T-helper 2 cell treated with Interferon-gamma antibody and Interleukin-4, amounts not matched to agents 5 μg/mL and 100 μg/mL, for 36 hours (primary cell): Measurements from ENCODE around the gene HPS5.

Source experiments
- DNase-seq: peaks from one replicate; pipeline ENCODE4 v3.0.0; 2021; ENCODE audit warnings: low spot score
- H3K27ac Mint-ChIP-seq: one replicate; pipeline ENCODE4 v1.8.0; 2021; ENCODE audit warnings: mild to moderate bottlenecking, mixed read lengths
- H3K27me3 Mint-ChIP-seq: one replicate; pipeline ENCODE4 v1.8.0; 2021; ENCODE audit warnings: low read depth, mixed read lengths
- H3K36me3 Mint-ChIP-seq: one replicate; pipeline ENCODE4 v1.8.0; 2021; ENCODE audit warnings: low read depth, mixed read lengths
- H3K4me1 Mint-ChIP-seq: one replicate; pipeline ENCODE4 v1.8.0; 2021; ENCODE audit warnings: low read depth, mixed read lengths
- H3K4me3 Mint-ChIP-seq: one replicate; pipeline ENCODE4 v1.8.0; 2022; ENCODE audit warnings: mild to moderate bottlenecking, moderate library complexity, mixed read lengths
- H3K9me3 Mint-ChIP-seq: one replicate; pipeline ENCODE4 v1.8.0; 2021; ENCODE audit warnings: mixed read lengths

The HPS5 gene

DNA sequence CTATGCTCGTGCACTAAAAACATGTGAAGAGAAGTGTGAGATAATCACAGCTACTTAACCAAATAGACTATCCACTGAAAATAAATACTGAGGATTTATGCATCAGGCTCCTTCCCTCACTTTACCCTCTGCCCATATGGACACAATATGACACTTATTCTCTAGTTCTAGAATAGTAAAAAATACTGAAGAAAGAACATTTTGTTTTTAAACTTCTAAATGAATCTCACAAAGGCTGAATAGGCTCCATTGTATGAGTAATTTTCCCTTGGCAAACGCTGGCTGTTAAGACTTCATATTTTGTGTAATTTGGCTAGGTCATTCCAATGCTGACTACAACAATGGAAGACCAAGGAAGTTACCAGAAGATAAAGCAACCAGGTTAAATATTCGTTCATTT, 9.9 kb downstream of the HPS5 start:
- no peaks in the 10 kb centered on the region for H3K27me3 Mint-ChIP-seq
- H3K4me3 Mint-ChIP-seq, result no peak overlapping the region
- no peak overlapping the region for H3K27ac Mint-ChIP-seq
- no peak for DNase-seq
- H3K4me1 Mint-ChIP-seq, result peaks cover 5% of the 10 kb centered on the region
- peaks cover 38% of the 10 kb centered on the region for H3K36me3 Mint-ChIP-seq
- H3K9me3 Mint-ChIP-seq, result no peaks in the 10 kb centered on the region

DNA sequence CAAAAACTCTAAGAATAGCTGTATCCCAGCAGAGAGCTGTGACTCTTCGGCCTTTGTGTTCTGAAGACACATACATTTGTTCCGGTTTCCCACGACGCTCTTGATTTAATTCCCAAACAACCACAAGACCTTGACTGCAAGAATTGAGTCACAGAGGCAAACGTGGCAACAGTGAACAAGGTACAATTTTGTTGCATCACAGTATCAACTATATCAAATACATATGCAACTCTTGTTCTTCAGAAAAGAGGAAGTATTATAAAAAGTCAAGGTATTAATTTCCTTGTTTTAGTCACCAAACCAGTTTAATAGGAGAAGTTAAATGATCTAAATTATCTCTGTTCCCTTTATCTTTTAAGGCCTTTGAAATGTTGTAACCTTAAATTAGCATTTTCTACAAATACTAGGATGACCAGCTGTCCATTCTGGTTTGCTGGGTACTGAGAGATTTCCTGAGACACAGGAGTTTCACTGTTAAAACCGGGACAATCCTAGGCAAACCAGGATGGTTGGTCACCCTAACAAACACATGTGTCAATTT, 11.1 kb downstream of the HPS5 start:
- H3K27me3 Mint-ChIP-seq, result no peaks in the 10 kb centered on the region
- no peaks in the 10 kb centered on the region for H3K9me3 Mint-ChIP-seq
- peaks cover 48% of the 10 kb centered on the region for H3K36me3 Mint-ChIP-seq
- H3K4me3 Mint-ChIP-seq, result no peak overlapping the region
- peaks cover 5% of the 10 kb centered on the region for H3K4me1 Mint-ChIP-seq
- H3K27ac Mint-ChIP-seq, result no peak overlapping the region
- DNase-seq, result no peak

DNA sequence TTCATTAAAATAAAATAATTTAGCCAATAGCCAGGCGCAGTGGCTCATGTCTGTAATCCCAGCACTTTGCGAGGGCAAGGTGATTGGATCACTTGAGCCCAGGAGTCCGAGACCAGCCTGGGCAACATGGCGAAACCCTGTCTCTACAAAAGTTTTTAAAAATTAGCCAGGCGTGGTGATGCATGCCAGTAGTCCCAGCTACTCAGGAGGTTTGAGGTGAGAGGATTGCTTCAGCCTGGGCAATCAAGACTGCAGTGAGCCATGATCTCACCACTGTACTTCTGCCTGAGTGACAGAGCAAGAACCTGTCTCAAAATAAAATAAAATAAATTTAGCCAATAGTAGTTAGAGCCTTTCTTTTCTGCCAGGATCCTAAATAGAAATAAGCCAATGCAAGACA, 12.2 kb downstream of the HPS5 start:
- Mint-ChIP-seq H3K36me3 (peaks cover 54% of the 10 kb centered on the region), H3K9me3 (no peaks in the 10 kb centered on the region), H3K4me3 (no peak overlapping the region), H3K27me3 (no peaks in the 10 kb centered on the region), H3K27ac (no peak overlapping the region), H3K4me1 (peaks cover 5% of the 10 kb centered on the region)
- DNase-seq, result no peak

DNA sequence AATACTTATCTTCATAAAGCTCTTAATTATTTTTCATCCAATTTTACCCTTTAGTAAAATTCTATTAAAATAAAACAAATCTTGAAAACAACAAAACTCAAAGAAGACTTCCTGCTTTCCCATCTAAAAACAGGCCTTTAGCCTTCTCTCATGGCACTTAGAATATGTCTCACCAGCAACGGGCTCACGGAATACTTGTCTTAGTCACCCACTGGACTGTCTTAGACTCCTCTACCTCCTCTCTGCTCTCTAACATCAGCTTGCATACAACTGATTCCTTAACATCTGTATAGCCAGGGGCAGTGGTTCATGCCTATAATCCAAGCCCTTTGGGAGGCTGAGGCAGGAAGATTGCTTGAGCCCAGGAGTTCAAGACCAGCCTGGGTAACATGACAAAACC, 13.7 kb downstream of the HPS5 start:
- DNase-seq, result no peak
- peaks cover 59% of the 10 kb centered on the region for H3K36me3 Mint-ChIP-seq
- no peaks in the 10 kb centered on the region for H3K9me3 Mint-ChIP-seq

DNA sequence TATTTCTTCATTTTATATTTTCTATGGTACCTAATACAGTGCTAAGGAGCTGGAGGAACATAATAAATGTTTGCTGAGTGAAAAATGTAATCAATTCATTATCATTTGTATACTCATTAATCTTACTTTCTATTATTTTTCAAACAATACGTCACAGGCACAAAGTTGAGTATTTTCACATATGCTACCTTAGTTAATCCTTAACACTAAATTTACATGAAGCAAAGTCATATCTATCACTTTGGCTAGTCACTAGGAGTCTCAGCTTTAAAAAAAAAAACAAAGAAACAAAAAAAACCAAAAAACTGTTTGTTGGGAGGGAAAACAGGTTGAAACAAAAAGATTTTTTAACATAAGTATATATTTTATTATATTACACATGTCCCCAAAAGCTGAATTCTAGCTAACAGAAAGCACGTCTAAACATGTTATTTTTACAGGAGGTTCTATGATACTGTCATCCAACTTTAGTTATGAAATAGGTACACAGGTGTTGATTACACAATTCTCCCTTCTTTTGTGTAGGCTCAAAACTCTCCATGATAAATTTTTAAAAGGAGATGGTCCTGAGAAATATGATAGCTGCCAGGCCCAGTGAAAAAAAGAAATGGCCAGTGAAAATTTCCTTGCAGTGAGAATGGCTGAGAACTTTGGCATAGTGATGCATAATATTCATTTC, 14.3 kb downstream of the HPS5 start:
- H3K4me3 Mint-ChIP-seq, result no peak overlapping the region
- no peak for DNase-seq

More for the DNA sequence above, 13.7 kb downstream of the HPS5 start:
- Mint-ChIP-seq H3K27ac (no peak overlapping the region), H3K27me3 (no peaks in the 10 kb centered on the region), H3K4me1 (peaks cover 5% of the 10 kb centered on the region), H3K4me3 (no peak overlapping the region)

DNA sequence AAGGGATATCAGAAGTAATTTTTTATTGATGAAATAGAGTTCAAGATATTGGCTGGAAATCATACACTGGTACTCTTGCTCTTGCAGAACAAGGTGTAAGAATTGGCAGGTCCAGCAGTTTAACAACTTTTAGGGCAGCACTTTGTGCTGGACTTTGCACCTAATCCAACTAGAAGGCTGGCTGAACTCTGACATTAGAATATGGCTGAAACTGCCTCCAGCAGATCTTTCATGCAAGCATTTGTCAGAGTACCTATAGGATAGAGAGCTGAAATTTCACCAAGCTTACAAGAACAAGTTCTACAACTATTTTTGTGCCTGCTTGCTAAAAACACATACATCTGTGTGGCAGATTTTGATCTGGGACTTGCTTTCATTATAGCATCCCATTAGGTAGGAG, 17.2 kb downstream of the HPS5 start:
- Mint-ChIP-seq H3K4me1 (no peaks in the 10 kb centered on the region), H3K4me3 (no peak overlapping the region), H3K9me3 (no peaks in the 10 kb centered on the region), H3K27me3 (no peaks in the 10 kb centered on the region), H3K36me3 (peaks cover 57% of the 10 kb centered on the region), H3K27ac (no peak overlapping the region)
- DNase-seq, result no peak

More for the DNA sequence above, 14.3 kb downstream of the HPS5 start:
- H3K36me3 Mint-ChIP-seq, result peaks cover 59% of the 10 kb centered on the region
- peaks cover 2% of the 10 kb centered on the region for H3K4me1 Mint-ChIP-seq
- no peaks in the 10 kb centered on the region for H3K27me3 Mint-ChIP-seq
- no peak overlapping the region for H3K27ac Mint-ChIP-seq
- H3K9me3 Mint-ChIP-seq, result no peaks in the 10 kb centered on the region

DNA sequence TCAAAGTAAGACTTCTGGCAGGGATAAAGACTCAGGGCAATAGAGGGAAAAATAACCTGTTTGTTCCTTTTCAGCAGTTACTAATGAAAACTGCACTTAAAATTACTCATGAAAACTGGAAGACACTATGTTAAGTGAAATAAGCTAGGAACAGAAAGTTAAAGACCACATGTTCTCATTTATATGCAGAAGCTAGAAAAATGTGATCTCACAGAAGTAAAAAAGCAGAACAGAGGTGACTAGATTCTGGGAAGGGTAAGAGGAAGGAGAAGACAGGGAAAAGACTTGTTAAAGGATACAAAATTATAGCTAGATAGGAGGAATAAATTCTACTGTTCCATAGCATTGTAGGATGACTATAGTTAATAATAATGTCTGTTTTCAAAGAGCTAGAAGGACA, 22.2 kb downstream of the HPS5 start:
- Mint-ChIP-seq H3K27ac (no peak overlapping the region), H3K27me3 (no peaks in the 10 kb centered on the region), H3K4me1 (peaks cover 5% of the 10 kb centered on the region), H3K36me3 (peaks cover 50% of the 10 kb centered on the region), H3K4me3 (no peak overlapping the region), H3K9me3 (no peaks in the 10 kb centered on the region)
- DNase-seq, result no peak

DNA sequence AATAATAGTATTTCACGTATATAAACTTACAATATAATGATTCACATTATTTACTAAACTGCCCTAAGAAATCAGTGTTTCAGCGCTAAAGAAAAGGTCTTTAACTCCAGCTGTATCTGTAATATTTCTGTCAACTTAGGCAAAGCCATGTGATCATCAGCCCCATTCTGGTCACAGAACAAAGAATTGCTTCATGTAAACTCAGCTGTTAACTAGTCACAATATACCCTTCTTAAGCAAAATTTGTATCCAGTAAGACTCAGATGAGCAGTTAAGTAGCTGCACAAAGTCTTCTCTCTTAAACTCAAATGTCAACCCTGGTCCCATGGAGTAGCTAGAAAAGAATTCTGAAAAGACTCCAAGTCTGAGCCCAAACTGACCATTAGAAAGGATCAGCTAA, 26.6 kb downstream of the HPS5 start:
- H3K27me3 Mint-ChIP-seq, result no peaks in the 10 kb centered on the region
- no peaks in the 10 kb centered on the region for H3K9me3 Mint-ChIP-seq
- no peak for DNase-seq
- no peak overlapping the region for H3K4me3 Mint-ChIP-seq
- H3K27ac Mint-ChIP-seq, result no peak overlapping the region
- H3K36me3 Mint-ChIP-seq, result peaks cover 62% of the 10 kb centered on the region
- H3K4me1 Mint-ChIP-seq, result peaks cover 9% of the 10 kb centered on the region

DNA sequence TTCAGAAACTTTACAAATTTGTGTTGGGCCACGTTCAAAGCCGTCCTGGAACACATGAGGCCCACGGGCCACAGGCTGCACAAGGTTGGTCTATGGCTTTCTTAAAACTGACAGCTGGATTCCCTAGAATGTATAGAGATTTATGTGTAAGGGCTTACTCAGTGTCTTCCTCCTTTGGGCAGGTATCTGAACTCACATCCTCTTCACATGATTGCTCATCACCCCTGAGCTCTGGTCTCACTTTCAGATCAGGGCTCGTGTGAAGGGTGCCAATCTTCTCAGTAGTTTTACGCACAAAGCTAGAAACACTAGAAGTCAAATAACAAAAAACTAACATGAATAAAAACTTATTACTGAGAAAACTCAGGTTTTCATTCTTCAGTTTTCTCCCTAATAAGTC, 27.1 kb downstream of the HPS5 start:
- Mint-ChIP-seq H3K4me1 (peaks cover 9% of the 10 kb centered on the region), H3K27ac (no peak overlapping the region), H3K36me3 (peaks cover 63% of the 10 kb centered on the region), H3K4me3 (no peak overlapping the region), H3K27me3 (no peaks in the 10 kb centered on the region), H3K9me3 (no peaks in the 10 kb centered on the region)
- no peak for DNase-seq

DNA sequence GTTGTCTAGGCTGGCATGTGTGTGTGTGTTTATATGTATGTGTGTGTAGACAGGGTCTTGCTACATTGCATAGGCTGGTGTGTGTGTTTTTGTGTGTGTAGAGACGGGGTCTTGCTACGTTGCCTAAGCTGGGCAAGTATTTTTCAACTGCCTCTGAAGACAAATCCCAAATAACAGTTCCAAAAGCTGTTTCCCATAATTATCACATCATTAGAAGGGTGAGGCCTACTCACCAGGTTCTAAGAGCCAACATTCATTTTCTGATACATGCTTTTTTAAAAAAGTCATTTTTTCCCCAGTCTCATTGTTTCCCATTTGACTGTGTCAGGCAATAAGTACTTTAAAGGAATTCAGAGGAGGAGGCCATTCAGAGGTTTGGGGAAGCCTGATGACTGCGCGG, 33.0 kb downstream of the HPS5 start:
- Mint-ChIP-seq H3K9me3 (no peaks in the 10 kb centered on the region), H3K4me1 (peaks cover 2% of the 10 kb centered on the region), H3K4me3 (no peak overlapping the region), H3K27ac (no peak overlapping the region), H3K36me3 (peaks cover 50% of the 10 kb centered on the region), H3K27me3 (no peaks in the 10 kb centered on the region)
- no peak for DNase-seq

DNA sequence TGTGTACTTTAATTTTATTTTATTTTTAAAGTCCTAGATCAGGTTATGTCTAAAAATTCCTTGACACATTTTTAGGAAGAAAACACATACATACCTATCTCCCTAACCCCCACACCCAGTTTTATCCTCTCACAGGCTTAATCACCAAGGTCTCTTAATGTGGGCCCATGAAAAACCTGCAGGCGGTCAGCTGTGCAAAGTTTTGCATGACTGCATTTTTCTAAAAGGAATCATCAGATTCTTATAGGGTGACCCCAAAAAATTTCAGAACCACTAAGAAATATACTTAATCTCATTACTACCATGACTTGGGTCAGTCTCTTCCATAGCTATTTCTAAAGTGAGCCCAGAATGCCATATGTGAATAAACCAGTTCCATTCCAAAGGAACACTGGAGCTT, 36.1 kb downstream of the HPS5 start:
- H3K4me1 Mint-ChIP-seq, result peaks cover 10% of the 10 kb centered on the region
- DNase-seq, result no peak
- no peak overlapping the region for H3K27ac Mint-ChIP-seq
- H3K9me3 Mint-ChIP-seq, result no peaks in the 10 kb centered on the region
- H3K4me3 Mint-ChIP-seq, result no peak overlapping the region
- H3K27me3 Mint-ChIP-seq, result no peaks in the 10 kb centered on the region
- H3K36me3 Mint-ChIP-seq, result peaks cover 53% of the 10 kb centered on the region

DNA sequence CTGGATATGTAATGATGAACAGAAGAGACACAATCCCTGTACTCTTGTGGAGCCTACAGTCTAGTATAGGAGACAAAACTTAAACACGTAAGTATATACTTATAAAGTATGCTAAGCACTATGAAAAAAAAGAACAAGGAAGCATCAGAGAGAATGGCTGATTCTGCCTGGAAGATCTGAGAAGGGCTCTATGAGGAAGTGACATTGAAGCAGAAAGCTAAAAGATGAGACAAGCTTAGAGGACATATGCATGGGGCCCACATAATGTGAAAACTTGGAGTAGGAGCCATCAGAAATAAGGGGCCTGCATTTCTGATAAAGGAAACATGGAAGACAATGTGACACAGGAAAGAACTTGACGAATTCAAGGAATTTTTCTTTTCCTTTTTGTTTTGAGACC, 39.3 kb downstream of the HPS5 start:
- Mint-ChIP-seq H3K4me1 (peaks cover 22% of the 10 kb centered on the region), H3K27ac (peak overlapping the region; percentile 38), H3K9me3 (no peaks in the 10 kb centered on the region), H3K4me3 (no peak overlapping the region), H3K27me3 (no peaks in the 10 kb centered on the region), H3K36me3 (peaks cover 64% of the 10 kb centered on the region)
- DNase-seq, result no peak

DNA sequence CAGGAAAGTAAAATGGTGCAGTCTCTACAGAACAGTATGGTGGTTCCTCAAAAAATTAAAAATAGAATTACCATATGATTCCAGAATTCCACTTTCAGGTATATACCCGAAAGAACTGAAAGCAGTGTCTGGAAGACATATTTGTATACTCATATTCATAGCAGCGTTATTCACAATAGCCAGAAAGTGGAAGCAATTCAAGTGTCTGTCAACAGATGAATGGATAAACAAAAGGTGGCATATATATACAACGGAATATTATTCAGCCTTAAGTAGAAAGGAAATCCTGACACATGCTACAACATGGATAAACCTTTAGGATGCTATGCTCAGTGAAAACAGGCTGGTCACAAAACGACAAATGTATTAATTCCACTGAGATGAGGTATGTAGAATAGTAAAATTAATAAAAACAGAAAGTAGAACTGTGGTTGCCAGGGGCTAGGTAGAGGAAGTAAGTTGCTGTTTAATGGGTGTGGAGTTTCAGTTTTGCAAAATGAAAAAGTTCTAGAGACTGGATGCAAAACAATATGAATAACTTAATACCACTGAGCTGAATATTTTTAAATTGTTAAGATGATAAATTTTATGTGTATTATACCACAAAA, 41.4 kb downstream of the HPS5 start:
- H3K4me1 Mint-ChIP-seq, result peaks cover 22% of the 10 kb centered on the region
- H3K9me3 Mint-ChIP-seq, result no peaks in the 10 kb centered on the region
- H3K27ac Mint-ChIP-seq, result peak overlapping the region; percentile 76
- peak overlapping the region; percentile 61 for H3K4me3 Mint-ChIP-seq
- no peaks in the 10 kb centered on the region for H3K27me3 Mint-ChIP-seq
- DNase-seq, result no peak
- peaks cover 54% of the 10 kb centered on the region for H3K36me3 Mint-ChIP-seq

DNA sequence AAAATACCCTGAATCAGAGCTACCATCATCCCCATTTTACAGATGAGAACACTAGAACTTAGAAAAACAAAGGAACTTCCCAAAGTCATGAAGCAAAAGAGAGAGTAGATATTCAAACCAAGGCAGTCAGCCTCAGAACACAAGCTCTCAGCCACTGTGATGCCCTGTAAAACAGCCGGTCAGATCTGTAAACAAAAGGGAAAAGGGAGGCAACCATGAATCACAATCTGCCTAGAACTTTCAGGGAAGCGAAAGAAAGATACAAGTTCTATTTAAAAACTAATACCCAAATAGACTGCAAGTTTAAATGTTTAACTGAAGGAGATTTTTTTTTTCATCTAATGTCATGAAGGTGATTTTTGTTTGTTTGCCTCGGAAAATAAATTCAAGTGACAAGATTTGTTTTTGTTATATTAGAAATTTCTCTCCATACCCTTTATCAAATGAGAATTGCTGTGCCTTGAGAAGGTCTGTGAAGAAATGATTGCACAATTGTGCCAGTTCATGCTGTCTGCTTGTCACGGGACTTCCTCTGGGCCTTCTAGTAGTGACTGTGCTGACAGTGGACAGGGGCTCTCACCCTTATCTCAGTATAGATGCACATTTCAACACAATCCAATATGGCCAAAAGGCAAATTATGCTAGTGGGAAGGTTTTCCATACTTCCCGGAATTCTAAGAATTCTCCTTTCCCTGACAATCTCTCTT, 44.2 kb downstream of the HPS5 start:
- no peak overlapping the region for H3K4me3 Mint-ChIP-seq
- no peak for DNase-seq
- no peaks in the 10 kb centered on the region for H3K27me3 Mint-ChIP-seq
- H3K4me1 Mint-ChIP-seq, result peaks cover 21% of the 10 kb centered on the region
- H3K27ac Mint-ChIP-seq, result no peak overlapping the region
- peaks cover 50% of the 10 kb centered on the region for H3K36me3 Mint-ChIP-seq
- H3K9me3 Mint-ChIP-seq, result no peaks in the 10 kb centered on the region
